Upper lobe of left lung (tissue), 4 donors: ENCODE results near the gene RGS7BP.

Experiments
- EP300 ChIP-seq, 4 donors: sonication (generic); formaldehyde crosslinking; IDR thresholded peaks; one replicate each; pipeline ENCODE4 v1.5.1; 2017; ENCODE audit warnings: antibody characterized with exemption in 4 of 4, control low read depth in 2 of 4
- POLR2A ChIP-seq, 4 donors: fragments of 450-650 bp; IDR thresholded peaks; one replicate each; pipeline ENCODE4 v1.5.1; 2016 to 2017; ENCODE audit warnings: antibody characterized with exemption in 4 of 4, mild to moderate bottlenecking in 2 of 4
- POLR2AphosphoS5 ChIP-seq, 2 donors: sonication (generic); formaldehyde crosslinking; IDR thresholded peaks; one replicate each; pipeline ENCODE4 v1.5.1; 2017; ENCODE audit warnings: antibody characterized with exemption in 2 of 2
- TF ChIP-seq, protein P1 (sequence below), 6 experiments: fragments of 450-650 bp in 4 of 6; fragments of 200-600 bp in 2 of 6; sonication (generic) in 2 of 6; IDR thresholded peaks; one replicate each; pipeline ENCODE4 v1.5.1; 2016 to 2019; ENCODE audit warnings: antibody characterized with exemption in 6 of 6

DNA sequence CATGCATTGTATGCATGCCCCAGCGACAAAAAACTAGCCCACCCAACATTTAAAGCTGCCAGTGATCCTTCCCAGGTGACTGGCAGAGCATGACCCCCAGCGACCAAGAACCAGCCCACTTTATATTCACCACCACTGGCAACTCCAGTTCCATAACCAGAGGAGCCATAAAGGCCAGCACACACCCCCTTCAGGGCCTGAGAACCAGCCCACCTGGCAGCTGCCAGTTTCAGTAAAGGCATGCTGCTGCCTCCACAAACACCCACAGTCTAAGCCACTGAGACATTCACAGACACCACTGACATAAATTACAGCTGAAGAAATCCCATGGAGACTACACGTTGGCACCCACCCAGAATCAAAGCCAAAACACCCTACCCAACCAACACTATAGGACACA is 46.9 kb upstream of the RGS7BP start:
- TF ChIP-seq, protein P1, sequence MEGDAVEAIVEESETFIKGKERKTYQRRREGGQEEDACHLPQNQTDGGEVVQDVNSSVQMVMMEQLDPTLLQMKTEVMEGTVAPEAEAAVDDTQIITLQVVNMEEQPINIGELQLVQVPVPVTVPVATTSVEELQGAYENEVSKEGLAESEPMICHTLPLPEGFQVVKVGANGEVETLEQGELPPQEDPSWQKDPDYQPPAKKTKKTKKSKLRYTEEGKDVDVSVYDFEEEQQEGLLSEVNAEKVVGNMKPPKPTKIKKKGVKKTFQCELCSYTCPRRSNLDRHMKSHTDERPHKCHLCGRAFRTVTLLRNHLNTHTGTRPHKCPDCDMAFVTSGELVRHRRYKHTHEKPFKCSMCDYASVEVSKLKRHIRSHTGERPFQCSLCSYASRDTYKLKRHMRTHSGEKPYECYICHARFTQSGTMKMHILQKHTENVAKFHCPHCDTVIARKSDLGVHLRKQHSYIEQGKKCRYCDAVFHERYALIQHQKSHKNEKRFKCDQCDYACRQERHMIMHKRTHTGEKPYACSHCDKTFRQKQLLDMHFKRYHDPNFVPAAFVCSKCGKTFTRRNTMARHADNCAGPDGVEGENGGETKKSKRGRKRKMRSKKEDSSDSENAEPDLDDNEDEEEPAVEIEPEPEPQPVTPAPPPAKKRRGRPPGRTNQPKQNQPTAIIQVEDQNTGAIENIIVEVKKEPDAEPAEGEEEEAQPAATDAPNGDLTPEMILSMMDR (IDR thresholded peaks at IDR 0.05), result no peak
- TF ChIP-seq EP300 (IDR thresholded peaks at IDR 0.05) (no peak), POLR2A (IDR thresholded peaks at IDR 0.05) (no peak), POLR2AphosphoS5 (IDR thresholded peaks at IDR 0.05) (no peak)
